ENCODE measurements around the gene ZNF628.

- TF ChIP-seq, protein P1, sequence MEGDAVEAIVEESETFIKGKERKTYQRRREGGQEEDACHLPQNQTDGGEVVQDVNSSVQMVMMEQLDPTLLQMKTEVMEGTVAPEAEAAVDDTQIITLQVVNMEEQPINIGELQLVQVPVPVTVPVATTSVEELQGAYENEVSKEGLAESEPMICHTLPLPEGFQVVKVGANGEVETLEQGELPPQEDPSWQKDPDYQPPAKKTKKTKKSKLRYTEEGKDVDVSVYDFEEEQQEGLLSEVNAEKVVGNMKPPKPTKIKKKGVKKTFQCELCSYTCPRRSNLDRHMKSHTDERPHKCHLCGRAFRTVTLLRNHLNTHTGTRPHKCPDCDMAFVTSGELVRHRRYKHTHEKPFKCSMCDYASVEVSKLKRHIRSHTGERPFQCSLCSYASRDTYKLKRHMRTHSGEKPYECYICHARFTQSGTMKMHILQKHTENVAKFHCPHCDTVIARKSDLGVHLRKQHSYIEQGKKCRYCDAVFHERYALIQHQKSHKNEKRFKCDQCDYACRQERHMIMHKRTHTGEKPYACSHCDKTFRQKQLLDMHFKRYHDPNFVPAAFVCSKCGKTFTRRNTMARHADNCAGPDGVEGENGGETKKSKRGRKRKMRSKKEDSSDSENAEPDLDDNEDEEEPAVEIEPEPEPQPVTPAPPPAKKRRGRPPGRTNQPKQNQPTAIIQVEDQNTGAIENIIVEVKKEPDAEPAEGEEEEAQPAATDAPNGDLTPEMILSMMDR (IDR thresholded peaks at IDR 0.05; ENCODE audit: low read depth, low read length, poor library complexity, severe bottlenecking): no peak
- TF ChIP-seq EZH2phosphoT487 (IDR thresholded peaks at IDR 0.05; ENCODE audit: borderline replicate concordance, low read length): no peak
Measured at GRCh38 chr19:55447421-55448174, 28.8 kb upstream of the ZNF628 start.

Data from DOHH2 (cell line).